HG02981 (cell line): ENCODE measurements around the gene TREML4.
"Not testable (repeated sequence)": the region's sequence is repeated elsewhere in the genome, so short reads cannot be mapped to it uniquely, and the experiment has no call there.

Experiments
- ATAC-seq: cut with Tn5 transposase; IDR thresholded peaks from one replicate; pipeline ENCODE4 v1.9.1; 2021; ENCODE audit warnings: mild to moderate bottlenecking, moderate library complexity; ENCODE audit not compliant: unreplicated experiment

The TREML4 gene

GRCh38 chr6:41204156-41204555 is 24.0 kb upstream of the TREML4 start:
- ATAC-seq = no peak

DNA sequence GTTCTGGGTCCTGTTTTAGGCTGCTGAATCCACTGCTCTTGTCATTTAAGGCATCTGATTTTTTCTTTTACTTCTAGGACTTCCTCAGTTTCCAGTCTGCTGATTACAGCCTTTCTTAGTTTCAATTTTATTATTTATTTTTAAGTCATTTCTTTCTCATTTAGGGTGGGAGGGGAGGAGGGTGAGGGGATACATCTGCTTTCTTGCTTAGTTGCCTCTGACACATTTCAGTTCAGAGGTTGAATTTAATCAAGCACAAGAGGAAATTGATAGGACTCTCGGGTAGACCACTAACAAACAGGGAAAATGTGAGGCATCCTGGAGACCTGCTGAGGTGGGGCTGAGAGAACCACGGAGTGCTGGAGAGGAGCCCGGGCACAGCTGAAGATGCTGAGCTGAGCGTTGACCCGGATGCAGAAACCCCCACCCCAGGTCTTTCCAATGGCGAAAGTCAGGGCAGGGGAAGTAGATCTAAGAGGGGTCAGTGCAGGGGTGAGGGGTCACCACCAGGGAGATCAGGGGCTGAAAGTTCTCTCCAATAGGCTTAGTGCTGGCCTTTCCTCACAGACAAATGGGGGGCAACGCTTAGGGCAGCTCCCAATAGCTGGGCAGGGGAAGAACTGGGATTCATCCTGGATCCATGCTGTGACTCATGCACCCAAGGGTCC is 19.6 kb upstream of the TREML4 start:
- ATAC-seq = no peak

GRCh38 chr6:41209547-41210320 is 18.4 kb upstream of the TREML4 start:
- ATAC-seq = no peak

DNA sequence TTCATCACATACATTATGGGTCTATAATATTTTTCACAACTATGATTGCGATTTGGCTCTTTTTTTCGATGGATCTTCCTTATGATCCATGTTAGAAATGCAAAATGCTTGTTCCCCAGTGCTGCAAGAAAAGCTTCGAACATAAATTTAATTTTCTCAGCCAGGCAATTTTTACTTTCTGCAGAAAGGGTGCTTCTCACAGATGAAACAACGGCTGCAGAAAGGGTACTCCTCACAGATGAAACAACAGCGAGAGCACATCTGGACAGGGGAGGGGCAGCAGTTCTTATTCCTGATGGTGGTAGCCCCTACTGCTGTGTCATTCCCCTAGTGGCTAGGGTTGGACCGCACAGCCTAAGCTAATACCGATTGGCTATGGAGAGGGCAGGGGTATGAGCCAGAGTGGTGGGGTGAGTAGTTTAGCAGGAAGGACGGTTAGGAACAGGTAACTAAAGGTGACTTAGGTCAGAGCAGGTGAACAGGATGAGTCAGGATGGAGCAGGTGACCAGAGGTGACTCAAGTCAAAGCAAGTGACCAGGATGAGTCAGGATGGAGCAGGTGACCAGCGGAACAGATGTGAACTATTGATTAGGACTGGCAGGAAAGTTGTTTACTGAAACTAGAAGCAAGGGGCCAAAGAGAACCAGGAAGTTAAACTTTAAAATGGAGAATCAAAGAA is 13.4 kb upstream of the TREML4 start:
- ATAC-seq = no peak

- no peak for ATAC-seq
Measured at GRCh38 chr6:41215777-41216176, 12.4 kb upstream of the TREML4 start.

DNA sequence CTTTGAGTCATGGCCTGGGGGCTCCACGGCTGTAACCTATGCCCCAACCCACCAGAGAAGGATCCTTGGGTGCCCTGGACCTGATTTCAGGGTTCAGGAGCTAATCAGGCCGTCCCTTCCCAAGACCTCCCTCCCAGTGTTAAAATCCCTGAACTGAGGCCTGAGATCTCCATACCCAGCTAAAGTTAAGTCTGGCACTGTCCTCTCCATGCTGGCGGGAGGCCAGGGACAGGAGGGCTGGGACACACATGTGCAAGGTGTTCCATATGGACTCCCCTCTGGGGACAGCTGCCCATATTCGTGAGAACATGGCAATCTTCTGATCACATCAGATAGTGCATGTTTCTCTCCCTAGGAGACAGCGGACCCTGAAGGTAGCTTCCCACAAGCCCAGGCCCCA is 11.5 kb upstream of the TREML4 start:
- ATAC-seq = no peak

- ATAC-seq = no peak
Measured at GRCh38 chr6:41222045-41222444, 6.1 kb upstream of the TREML4 start.

DNA sequence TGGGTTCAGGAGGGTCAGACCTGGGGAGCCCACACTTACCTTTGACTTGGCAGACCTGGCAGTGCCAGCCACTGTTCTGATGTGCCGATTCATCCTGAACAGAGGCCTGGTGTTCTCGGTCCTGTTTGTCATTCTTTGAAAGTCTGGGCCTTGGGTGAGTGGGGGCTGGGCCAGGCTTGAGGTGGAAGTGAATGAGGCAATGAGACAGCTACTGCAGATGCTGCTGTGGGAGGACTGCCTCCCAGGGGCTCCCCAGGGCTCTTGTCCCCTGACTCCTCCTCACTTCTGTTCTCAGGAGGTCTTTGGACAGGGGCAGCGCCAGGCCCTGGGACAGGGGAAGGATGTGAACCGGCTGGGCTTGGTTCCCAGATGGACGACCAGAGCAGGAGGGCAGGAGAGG is 5.6 kb upstream of the TREML4 start:
- no peak for ATAC-seq

GRCh38 chr6:41224800-41225199 is 3.3 kb upstream of the TREML4 start:
- no peak for ATAC-seq

GRCh38 chr6:41226752-41227151 is 1.4 kb upstream of the TREML4 start:
- no peak for ATAC-seq

GRCh38 chr6:41228616-41229015 is 467 bp downstream of the TREML4 start:
- ATAC-seq = no peak

- ATAC-seq = no peak
Measured at GRCh38 chr6:41229721-41230120, 1.6 kb downstream of the TREML4 start.

DNA sequence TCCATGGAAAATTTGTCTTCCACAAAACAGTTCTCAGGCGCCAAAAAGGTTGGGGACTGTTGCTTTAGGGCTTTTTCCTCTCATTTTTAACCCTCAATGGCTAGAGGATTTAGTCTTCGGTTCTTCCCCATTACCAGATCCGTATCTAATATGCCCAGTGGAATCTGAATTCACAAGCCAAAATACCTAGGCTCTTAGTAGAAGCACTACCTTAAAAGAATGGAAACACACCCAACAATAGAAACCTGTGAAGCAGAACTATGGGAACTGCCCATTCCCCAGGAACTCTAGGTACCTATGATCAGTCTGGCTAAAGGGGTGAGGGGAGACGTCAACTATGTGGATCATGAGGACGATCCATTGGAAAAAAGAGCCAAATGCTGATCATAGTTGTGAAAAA is 3.1 kb downstream of the TREML4 start:
- no peak for ATAC-seq

- ATAC-seq = no peak
Measured at GRCh38 chr6:41232667-41233066, 4.5 kb downstream of the TREML4 start.

DNA sequence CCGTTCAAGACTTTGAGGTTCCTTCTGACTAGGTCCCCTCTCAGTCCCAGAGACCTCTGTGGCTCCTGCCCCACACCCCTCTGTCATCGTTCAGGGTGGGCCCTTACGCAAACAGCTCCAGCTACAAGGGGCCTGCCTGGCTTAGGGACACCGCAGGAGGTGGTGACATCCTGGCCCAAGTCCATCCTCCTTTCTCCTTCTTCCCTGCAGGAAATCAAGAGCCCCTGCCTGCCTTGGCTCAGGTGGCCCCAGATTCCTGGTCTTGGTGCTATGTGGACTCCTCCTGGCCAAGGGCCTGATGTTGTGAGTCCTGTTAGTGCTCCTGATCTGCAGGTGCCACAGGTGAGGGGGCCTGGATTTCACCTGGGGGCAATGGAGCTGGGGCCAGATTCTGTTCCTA is 8.1 kb downstream of the TREML4 start:
- no peak for ATAC-seq

DNA sequence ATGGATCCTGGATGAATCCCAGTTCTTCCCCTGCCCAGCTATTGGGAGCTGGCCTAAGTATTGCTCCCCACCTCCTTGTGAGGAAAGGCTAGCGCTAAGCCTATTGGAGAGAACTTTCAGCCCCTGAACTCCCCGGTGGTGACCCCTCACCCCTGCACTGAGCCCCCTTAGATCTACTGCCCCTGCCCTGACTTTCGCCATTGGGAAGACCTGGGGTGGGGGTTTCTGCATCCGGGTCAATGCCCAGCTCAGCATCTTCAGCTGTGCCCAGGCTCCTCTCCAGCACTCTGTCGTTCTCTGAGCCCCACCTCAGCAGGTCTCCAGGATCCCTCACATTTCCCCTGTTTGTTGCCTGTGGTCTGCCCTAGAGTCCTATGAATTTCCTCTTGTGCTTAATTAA is 9.0 kb downstream of the TREML4 start:
- ATAC-seq = no peak

DNA sequence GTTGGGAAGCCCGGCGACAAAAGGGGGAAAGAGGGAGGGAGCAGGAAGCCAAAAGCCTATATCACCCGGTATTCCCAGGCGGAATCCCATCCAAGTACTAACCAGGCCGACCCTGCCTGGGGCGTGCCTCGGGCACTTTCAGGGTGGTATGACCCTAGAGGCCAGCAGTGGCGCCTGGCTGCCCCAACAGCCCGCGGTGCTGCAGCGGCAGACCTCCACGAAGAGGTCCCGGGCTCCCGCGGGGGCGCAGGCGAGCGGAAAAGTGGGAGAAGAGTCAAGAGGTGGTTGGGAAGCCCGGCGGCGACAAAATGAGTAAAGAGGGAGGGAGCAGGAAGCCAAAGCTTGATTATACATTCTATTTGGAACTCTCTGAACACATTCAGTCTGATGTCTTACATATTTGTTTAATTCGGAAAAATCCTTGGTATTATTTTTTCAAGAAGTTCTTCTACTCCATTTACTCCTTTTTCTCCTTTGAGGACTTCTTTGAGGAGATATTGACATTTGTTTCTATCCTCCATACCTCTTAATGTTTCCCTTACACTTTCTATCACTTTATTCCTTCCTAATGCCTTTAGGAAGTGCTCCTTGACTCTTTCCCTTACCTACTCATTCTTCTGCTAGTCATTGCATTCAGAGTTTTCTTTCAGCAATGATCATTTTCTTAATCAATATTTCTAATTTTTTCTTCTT is 11.5 kb downstream of the TREML4 start:
- ATAC-seq = no peak

DNA sequence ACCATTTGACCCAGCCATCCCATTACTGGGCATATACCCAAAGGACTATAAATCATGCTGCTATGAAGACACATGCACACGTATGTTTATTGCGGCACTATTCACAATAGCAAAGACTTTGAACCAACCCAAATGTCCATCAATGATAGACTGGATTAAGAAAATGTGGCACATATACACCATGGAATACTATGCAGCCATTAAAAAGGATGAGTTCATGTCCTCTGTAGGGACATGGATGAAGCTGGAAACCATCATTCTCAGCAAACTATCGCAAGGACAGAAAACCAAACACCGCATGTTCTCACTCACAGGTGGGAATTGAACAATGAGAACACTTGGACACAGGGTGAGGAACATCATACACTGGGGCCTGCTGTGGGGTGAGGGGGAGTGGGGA is 18.4 kb downstream of the TREML4 start:
- not testable (repeated sequence) for ATAC-seq

DNA sequence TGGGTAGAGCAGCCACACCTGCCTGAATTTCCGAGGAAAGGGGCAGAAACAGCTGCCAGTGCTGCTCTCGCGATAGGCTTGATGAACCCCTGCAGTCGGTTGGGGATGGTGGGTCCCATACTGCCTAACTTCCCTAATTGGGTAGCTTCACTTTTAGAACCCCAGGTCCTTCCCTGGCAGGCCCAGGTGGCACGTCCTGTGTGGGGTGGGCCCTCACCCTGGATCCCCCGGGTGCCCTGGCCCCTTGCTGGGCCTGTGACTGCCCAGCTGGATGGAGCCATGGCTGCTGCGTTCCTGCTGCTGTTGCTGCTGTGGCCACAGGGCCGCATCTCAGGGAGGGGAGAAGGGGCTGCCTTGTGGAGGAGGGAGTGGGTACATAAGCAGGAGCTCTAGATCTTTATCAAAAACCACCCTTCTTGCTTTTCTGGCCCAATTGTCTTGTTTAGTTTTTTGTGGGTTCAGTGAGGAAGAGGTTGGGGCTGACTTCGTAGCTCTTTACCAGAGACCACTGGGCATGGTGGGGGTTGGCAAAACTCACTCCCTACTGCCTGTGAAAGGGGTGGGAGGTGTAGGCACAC is 19.2 kb downstream of the TREML4 start:
- no peak for ATAC-seq

GRCh38 chr6:41247882-41248705 is 19.9 kb downstream of the TREML4 start:
- no peak for ATAC-seq
